Brain microvascular endothelial cell (primary cell): Measurements from ENCODE around the gene CBLC.

Experiments used
- DNase-seq: peaks from one replicate; pipeline ENCODE4 v3.0.0-alpha.2; 2020
- H3K27ac ChIP-seq: fragments of 250-450 bp; sonication (Bioruptor Pico); 2 replicates; pipeline ENCODE4 v1.5.1; 2020; ENCODE audit warnings: mild to moderate bottlenecking, moderate library complexity
- H3K27me3 ChIP-seq: fragments of 250-450 bp; sonication (Bioruptor Pico); replicated peaks from 2 replicates; pipeline ENCODE4 v1.5.1; 2020; ENCODE audit warnings: mild to moderate bottlenecking
- H3K36me3 ChIP-seq: fragments of 250-450 bp; sonication (Bioruptor Pico); replicated peaks from 2 replicates; pipeline ENCODE4 v1.5.1; 2020; ENCODE audit warnings: mild to moderate bottlenecking
- H3K4me3 ChIP-seq: 2 replicates; pipeline ENCODE4 v1.5.1; 2011; ENCODE audit warnings: low read depth, mild to moderate bottlenecking, control low read depth, low read length, moderate library complexity
- in situ Hi-C: cut with HindIII; loops from 2 replicates; pipeline ENCODE4 v1.10.0; 2017; ENCODE audit warnings: low sequenced_read_pairs, low pct_ligation_motif_present
- TF ChIP-seq, protein P1 (sequence below): IDR thresholded peaks from 2 replicates; pipeline ENCODE4 v1.5.1; 2011; ENCODE audit warnings: low read depth, mild to moderate bottlenecking, moderate library complexity, low read length, control low read depth, inconsistent platforms; ENCODE audit errors: missing control alignments

Gene CBLC

DNA sequence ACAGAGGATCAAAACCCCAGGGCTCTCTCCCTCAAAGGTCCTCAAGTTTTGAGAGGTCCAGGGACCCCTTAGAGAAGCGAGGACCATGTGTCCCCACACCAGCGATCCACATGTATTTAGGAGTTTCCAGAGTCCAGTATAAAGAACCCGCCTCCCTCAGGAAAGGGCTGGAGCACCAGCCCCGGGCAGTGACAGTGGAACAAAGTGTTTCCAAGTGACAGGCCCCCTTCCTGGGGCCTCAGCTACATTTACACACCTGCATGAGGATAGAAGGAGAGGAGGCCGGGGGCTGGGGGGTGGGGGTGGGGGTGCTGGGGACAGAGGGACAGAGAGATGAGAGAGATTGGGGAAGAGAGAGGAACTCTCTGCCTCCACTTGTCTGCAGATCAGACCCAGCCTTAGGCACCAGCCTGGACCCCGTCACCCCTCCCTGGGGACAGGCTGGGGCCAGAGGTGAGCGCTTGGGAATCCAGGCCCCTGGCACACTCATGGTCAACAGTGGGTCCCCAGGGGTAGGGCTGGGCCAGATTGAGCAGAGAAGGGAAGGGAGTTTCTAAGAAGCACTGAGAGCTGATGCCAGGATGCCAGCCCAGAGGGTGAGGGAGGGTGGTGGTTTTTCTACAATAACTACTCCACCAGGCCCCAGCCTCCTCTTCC lies 32.0 kb downstream of the CBLC start:
- DNase-seq: no peak
- in situ Hi-C loops: no loop called here
- Histone ChIP-seq H3K36me3 (no peaks in the 10 kb centered on the region), H3K27me3 (no peaks in the 10 kb centered on the region), H3K27ac (no peak overlapping the region), H3K4me3 (peak overlapping the region; percentile 51)
- TF ChIP-seq, protein P1, sequence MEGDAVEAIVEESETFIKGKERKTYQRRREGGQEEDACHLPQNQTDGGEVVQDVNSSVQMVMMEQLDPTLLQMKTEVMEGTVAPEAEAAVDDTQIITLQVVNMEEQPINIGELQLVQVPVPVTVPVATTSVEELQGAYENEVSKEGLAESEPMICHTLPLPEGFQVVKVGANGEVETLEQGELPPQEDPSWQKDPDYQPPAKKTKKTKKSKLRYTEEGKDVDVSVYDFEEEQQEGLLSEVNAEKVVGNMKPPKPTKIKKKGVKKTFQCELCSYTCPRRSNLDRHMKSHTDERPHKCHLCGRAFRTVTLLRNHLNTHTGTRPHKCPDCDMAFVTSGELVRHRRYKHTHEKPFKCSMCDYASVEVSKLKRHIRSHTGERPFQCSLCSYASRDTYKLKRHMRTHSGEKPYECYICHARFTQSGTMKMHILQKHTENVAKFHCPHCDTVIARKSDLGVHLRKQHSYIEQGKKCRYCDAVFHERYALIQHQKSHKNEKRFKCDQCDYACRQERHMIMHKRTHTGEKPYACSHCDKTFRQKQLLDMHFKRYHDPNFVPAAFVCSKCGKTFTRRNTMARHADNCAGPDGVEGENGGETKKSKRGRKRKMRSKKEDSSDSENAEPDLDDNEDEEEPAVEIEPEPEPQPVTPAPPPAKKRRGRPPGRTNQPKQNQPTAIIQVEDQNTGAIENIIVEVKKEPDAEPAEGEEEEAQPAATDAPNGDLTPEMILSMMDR: no peak

DNA sequence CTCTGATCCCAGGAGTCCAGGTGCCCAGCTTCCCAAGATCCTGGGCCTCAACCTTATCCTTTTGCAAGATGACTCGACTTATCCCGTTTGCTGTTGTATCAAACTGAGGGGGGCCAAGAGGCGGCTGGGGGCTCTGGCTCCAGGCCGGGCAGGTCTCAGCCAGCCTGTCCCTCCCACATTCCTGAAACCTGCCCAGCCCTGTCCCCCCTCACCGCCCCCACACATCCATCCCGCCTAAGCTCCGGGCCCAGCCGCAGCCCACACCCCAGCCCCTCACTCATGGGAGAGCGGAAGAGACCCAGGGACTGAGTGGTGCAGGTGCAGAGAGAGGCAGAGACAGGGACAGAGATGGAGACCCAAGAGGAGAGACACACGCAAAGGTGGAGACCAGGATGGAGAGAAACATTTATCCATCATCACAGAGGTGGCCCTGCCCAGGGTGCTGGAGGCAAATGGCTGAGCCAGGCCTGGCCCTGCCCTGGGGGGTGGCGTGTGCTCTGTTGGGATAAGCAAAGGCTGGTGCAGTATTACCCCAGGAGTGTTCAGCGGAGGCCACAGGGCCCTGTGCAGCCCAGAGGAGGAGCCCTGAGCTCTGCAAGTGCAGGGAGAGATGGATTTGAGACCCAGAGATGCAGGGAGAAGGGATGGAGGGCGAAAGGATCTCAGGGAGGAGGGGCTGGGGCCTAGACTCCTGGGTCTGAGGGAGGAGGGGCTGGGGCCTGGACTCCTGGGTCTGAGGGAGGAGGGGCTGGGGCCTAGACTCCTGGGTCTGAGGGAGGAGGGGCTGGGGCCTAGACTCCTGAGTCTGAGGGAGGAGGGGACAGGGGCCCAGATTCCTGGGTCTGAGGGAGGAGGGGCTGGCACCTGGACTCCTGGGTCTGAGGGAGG lies 32.8 kb downstream of the CBLC start:
- H3K27ac ChIP-seq: no peak overlapping the region
- in situ Hi-C loops: no loop called here
- TF ChIP-seq, protein P1: no peak
- H3K4me3 ChIP-seq: no peak overlapping the region
- H3K36me3 ChIP-seq: no peaks in the 10 kb centered on the region
- no peaks in the 10 kb centered on the region for H3K27me3 ChIP-seq
- DNase-seq: no peak

GRCh38 chr19:44811122-44811419 lies 33.4 kb downstream of the CBLC start:
- H3K27me3 ChIP-seq: no peaks in the 10 kb centered on the region
- TF ChIP-seq, protein P1: no peak
- no peak overlapping the region for H3K4me3 ChIP-seq
- H3K27ac ChIP-seq: no peak overlapping the region
- H3K36me3 ChIP-seq: no peaks in the 10 kb centered on the region
- in situ Hi-C loops: no loop called here
- DNase-seq: no peak

DNA sequence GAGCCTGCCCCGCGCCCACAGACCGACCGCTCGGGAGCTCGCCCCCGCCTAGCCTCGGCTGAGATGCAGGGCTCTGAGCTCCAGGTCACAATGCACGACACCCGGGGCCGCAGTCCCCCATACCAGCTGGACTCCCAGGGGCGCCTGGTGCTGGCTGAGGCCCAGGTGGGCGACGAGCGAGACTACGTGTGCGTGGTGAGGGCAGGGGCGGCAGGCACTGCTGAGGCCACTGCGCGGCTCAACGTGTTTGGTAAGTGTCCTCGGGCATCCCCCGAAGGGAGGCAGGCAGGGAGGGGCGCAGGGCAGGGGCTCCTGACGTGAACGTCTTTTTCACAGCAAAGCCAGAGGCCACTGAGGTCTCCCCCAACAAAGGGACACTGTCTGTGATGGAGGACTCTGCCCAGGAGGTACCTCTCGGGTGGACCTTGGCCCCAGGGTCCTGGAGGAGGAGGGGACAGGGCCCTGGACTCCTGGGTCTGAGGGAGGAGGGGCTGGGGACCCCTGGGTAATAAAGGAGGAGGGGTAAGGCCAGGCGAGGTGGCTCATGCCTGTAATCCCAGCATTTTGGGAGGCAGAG lies 34.5 kb downstream of the CBLC start:
- H3K4me3 ChIP-seq: no peak overlapping the region
- H3K36me3 ChIP-seq: no peaks in the 10 kb centered on the region
- no peaks in the 10 kb centered on the region for H3K27me3 ChIP-seq
- DNase-seq: no peak
- in situ Hi-C loops: no loop called here
- TF ChIP-seq, protein P1: no peak
- no peak overlapping the region for H3K27ac ChIP-seq

GRCh38 chr19:44813070-44813840 lies 35.6 kb downstream of the CBLC start:
- H3K27me3 ChIP-seq: no peaks in the 10 kb centered on the region
- DNase-seq: no peak
- no peak overlapping the region for H3K4me3 ChIP-seq
- TF ChIP-seq, protein P1: peak; percentile 24
- no peak overlapping the region for H3K27ac ChIP-seq
- H3K36me3 ChIP-seq: no peaks in the 10 kb centered on the region
- in situ Hi-C loops: no loop called here
